GDM1 (cell line): Measurements from ENCODE around the gene HS3ST6.
A peak's percentile ranks its signal among the peaks of the same experiment; 100 is the strongest.
"Not testable (repeated sequence)": the region's sequence is repeated elsewhere in the genome, so short reads cannot be mapped to it uniquely, and the experiment has no call there.

Experiments
- DNase-seq: peaks from one replicate; lab custom pipeline; 2025; lab: John Stamatoyannopoulos, UW

The HS3ST6 gene

GRCh38 chr16:1918351-1919326 lies at the start of gene HS3ST6:
Gene HS3ST6 (minus strand): TSS chr16:1918415. CDS start chr16:1918323, 92 bp downstream.
- no peak for DNase-seq

DNA sequence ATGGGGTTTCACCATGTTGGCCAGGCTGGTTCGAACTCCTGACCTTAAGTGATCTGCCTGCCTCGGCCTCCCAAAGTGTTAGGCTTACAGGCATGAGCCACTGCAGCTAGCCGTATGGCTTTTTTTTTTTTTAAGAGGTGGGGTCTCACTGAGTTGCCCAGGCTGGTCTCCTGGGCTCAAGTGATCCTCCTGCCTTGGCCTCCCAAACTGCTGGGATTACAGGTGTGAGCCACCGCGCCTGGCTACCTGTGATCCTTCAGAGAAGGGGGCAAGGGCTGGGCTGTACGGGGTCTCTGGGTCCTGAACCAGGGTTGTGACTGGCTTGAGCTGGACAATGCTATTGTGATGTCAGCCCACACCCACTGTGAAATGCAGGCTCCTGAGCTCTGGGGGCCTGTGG lies 48.2 kb upstream of the HS3ST6 start, which contains the start of gene RNF151:
Gene RNF151 (plus strand): TSS at position 397 of the 400 bp plus-strand sequence. CDS start 26 bp downstream, outside the sequence.
- no peak for DNase-seq

DNA sequence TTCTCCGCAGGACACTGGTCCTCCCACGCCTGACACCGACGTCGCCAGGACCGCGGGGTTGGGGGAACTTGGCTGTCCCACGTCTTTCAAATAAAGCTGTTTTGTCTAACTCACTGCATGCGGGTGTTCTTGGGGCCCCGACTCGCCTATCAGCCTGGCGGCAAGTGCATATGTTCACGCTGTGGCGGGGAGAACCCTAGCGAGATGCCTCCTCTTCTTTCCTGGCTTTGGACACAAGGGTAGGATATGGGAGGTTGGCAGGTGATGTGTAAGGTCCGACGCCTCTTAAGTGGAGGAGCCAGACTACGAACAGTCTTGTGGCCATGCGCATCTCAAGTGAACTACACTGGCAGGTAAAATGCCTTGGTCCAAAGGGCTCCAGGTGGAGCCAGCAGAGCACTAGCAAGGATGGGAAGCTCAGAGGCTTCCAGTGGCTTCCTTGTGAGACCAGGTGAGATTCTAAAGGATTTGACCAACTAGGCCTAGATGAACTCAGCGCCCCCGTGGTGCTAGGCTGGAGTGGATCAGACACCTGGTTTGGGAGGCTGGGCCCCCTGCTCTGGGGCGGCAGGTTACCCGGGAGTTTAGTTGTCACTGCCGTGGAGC lies 47.3 kb upstream of the HS3ST6 start:
- no peak for DNase-seq

GRCh38 chr16:1964506-1965395 lies 46.5 kb upstream of the HS3ST6 start, which contains the start of gene RPS2:
Gene RPS2 (minus strand): TSS chr16:1964826. CDS start chr16:1964625, 201 bp downstream.
- peak; percentile 96 for DNase-seq

- no peak for DNase-seq
These were observed 45.7 kb upstream of the HS3ST6 start for GRCh38 chr16:1963806-1964505.

DNA sequence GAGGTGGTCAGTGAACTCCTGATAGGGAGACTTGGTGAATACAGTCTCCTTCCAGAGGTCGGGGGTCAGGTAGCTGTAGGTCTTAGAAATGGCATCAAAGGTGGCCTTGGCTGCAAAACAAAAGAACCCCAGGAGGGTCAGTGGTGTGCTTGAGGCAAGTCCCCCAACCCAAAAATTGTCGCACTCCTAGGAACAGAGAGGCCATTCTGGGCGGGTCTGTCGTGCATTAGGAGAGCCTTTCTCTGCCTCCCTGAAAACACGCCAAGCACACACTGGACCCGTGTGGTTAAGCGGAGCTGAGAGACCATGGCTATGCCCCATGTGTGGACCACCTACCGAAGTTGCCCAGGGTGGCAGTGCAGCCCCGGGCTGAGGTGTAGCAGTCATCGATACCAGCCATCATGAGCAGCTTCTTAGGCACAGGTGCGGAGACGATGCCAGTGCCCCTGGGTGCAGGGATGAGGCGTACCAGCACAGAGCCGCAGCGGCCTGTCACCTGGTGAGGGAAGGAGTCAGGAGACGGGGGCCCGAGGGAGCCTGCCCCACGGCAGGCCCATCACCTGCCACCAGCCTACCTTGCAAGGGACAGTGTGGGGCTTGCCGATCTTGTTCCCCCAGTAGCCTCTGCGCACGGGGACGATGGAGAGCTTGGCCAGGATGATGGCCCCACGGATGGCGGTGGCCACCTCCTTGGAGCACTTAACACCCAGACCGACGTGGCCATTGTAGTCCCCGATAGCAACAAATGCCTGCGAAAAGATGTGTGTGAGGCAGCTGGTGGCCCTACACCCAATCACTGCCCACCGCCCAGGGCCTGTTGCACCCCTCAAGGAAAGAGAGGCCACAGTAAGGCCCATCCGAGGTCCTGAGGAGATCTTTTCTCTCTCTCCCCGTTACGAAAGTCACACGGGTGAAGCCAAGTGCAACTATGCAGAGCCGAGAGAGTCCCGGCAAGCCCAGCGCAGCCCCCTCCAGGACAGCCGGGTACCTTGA lies 44.2 kb upstream of the HS3ST6 start:
- not testable (repeated sequence) for DNase-seq

DNA sequence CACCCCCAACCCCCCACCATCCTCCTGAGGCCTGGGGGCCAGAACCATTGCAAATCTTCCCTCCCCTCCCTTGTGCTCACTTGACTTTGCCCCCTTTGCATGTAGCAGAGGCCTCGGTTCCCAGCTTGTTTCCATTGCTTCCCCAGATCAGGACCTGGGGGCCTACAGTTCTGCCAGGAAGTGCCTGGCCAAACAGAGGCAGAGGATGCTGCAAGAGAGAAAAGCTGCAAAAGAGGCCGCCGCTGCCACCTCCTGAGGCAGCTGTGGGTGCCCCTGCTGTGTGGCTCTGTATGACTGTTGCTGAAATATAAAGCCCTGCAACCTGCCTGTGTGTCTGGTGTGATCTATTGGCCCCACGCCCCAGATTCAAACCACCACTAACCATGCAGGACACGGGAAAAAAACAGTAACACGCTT lies 43.4 kb upstream of the HS3ST6 start:
- DNase-seq: no peak

GRCh38 chr16:1960665-1961630 lies 42.7 kb upstream of the HS3ST6 start:
- DNase-seq: peak; percentile 27

GRCh38 chr16:1959269-1960039 lies 41.2 kb upstream of the HS3ST6 start, which contains the start of gene NDUFB10:
Gene NDUFB10 (plus strand): TSS chr16:1959538. CDS start chr16:1959625, 87 bp downstream.
- DNase-seq: peak; percentile 81

DNA sequence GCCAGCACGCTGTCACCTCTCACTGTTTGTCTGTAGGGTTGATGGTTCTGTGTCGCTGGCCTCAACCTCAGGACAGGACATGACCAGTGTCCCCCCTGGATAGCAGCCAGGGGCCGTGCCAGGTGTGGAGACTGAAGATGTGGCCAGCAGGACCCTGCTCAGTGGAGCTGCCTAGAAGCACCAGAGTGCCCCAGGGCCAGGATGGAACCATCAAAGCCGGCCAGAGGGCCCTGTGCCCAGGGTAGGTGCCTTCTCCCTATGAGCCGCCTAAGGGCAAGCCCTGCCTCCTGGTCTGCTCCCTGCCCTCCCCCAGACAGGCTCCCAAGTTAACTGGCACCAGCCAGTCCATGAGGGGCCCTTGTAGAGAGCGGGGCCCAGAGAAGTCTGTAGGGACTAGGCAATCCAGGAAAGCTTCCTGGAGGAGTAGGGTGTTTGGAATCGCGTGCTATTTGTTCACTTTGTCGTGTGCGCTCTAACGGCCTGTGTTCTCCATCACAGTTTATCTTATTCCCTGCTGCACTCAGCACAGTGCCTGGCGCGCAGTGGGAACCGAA lies 40.6 kb upstream of the HS3ST6 start:
- DNase-seq: no peak

- not testable (repeated sequence) for DNase-seq
These were observed 39.9 kb upstream of the HS3ST6 start for GRCh38 chr16:1958143-1958491.

- DNase-seq: not testable (repeated sequence)
These were observed 39.4 kb upstream of the HS3ST6 start for GRCh38 chr16:1957434-1958142.

- DNase-seq: no peak
These were observed 35.5 kb upstream of the HS3ST6 start for GRCh38 chr16:1953734-1954133.

DNA sequence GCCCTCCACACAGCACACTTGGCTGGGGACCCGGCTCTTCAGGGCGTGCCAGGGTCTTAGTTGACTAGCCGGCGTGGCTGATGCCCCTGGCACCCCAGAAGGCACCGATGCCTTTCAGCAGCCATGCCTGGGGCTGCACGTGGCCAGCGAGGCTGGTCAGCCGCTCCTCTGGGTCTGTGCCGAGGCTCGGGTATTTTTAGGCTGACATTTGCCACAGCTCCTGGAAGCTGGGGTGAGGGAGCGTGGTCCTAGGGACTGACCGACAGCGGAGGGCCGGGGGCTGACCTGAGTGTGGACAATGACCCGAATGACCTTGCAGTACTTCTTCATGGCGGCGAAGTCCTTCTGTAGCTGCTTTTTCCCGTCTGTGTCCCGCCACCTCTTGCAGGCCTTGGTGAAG lies 32.3 kb upstream of the HS3ST6 start:
- DNase-seq: no peak

GRCh38 chr16:1950047-1950446 lies 31.8 kb upstream of the HS3ST6 start:
- DNase-seq: no peak

DNA sequence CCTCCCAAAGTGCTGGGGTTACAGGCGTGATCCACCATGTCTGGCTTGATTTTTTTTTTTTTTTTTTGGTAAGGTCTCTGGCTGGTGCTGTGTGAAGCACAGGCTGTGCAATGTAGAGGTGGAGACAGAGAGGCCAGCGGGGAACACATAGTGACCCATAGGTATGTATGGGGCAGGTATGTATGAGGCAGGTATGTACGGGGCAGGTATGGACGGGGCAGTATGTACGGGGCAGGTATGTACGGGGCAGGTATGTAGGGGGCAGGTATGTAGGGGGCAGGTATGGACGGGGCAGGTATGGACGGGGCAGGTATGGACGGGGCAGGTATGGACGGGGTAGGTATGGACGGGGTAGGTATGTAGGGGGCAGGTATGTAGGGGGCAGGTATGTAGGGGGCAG lies 31.3 kb upstream of the HS3ST6 start:
- DNase-seq: no peak

GRCh38 chr16:1947369-1947670 lies 29.1 kb upstream of the HS3ST6 start:
- DNase-seq: no peak
